ENCODE measurements around the gene MLIP. TPM values are rescaled to one million over a fixed set of nuclear protein-coding genes. Genes with fewer than 3 reads are reported as not detected.

Gene MLIP
- total RNA-seq, 4 donors from 2014 or later = 0.64 to 4.0 TPM; not detected in 2

DNA sequence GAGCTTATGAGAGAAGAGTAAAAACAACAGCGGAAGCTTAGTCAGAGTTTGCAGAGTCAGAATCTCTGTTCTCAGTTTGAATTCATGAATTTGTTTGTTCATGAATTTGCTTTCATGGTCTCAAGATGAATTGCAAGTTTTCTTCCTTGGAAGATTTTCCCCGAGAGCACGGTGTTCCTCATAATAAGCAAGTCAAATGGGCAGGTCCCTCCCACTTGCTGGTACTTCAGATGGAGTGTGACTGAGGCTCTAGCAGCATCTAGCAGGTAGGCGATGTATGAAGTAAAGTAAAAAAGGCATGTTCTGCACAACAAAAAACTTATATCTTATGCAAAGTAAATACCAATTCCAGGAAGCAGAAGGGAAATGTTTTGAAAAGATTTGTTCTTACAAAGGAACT, 15.5 kb upstream of the MLIP start:
- no peak for TF ChIP-seq POLR2A (IDR thresholded peaks at IDR 0.05)
- TF ChIP-seq, protein P1, sequence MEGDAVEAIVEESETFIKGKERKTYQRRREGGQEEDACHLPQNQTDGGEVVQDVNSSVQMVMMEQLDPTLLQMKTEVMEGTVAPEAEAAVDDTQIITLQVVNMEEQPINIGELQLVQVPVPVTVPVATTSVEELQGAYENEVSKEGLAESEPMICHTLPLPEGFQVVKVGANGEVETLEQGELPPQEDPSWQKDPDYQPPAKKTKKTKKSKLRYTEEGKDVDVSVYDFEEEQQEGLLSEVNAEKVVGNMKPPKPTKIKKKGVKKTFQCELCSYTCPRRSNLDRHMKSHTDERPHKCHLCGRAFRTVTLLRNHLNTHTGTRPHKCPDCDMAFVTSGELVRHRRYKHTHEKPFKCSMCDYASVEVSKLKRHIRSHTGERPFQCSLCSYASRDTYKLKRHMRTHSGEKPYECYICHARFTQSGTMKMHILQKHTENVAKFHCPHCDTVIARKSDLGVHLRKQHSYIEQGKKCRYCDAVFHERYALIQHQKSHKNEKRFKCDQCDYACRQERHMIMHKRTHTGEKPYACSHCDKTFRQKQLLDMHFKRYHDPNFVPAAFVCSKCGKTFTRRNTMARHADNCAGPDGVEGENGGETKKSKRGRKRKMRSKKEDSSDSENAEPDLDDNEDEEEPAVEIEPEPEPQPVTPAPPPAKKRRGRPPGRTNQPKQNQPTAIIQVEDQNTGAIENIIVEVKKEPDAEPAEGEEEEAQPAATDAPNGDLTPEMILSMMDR (IDR thresholded peaks at IDR 0.05) = no peak
- no peak for TF ChIP-seq EP300 (IDR thresholded peaks at IDR 0.05; ENCODE audit: low read depth)
- TF ChIP-seq POLR2AphosphoS5 (IDR thresholded peaks at IDR 0.05) = no peak
- in situ Hi-C loops (cut with MboI; ENCODE audit: low pct_ligation_motif_present in 1 of 4, low pct_unique_long_range_greater_than_20kb in 1 of 4, low sequenced_read_pairs in 3 of 4) = no loop called here
- 88 to 91% methylated on average over 4 of the region's 4 CpGs for WGBS, 2 donors (ENCODE audit: low coverage in 1 of 2)
- H3K9me3 ChIP-seq = no peaks in the 10 kb centered on the region
- no peak overlapping the region for H3K27ac ChIP-seq
- H3K27me3 ChIP-seq = no peaks in the 10 kb centered on the region
- intact Hi-C loops (cut with DNase I; ENCODE audit: low total_unique reads) = no loop called here
- DNase-seq = no peak
- H3K4me3 ChIP-seq = no peak overlapping the region
- H3K4me1 ChIP-seq = no peaks in the 10 kb centered on the region
- H3K36me3 ChIP-seq = no peaks in the 10 kb centered on the region

- in situ Hi-C loops (cut with MboI; ENCODE audit: low pct_ligation_motif_present in 1 of 4, low pct_unique_long_range_greater_than_20kb in 1 of 4, low sequenced_read_pairs in 3 of 4) (no loop called here), intact Hi-C loops (cut with DNase I; ENCODE audit: low total_unique reads) (no loop called here)
- Histone ChIP-seq H3K4me1 (no peaks in the 10 kb centered on the region), H3K4me3 (no peak overlapping the region), H3K27me3 (no peaks in the 10 kb centered on the region), H3K9me3 (no peaks in the 10 kb centered on the region), H3K36me3 (no peaks in the 10 kb centered on the region), H3K27ac (no peak overlapping the region)
- 96 to 99% methylated on average over 3 of the region's 3 CpGs for whole genome bisulfite sequencing, 2 donors (ENCODE audit: low coverage in 1 of 2)
- TF ChIP-seq POLR2A (IDR thresholded peaks at IDR 0.05) (no peak), POLR2AphosphoS5 (IDR thresholded peaks at IDR 0.05) (no peak), EP300 (IDR thresholded peaks at IDR 0.05; ENCODE audit: low read depth) (no peak)
- TF ChIP-seq, protein P1 (IDR thresholded peaks at IDR 0.05) = no peak
- no peak for DNase-seq
Observed at GRCh38 chr6:54096811-54097210, 14.4 kb upstream of the MLIP start.

DNA sequence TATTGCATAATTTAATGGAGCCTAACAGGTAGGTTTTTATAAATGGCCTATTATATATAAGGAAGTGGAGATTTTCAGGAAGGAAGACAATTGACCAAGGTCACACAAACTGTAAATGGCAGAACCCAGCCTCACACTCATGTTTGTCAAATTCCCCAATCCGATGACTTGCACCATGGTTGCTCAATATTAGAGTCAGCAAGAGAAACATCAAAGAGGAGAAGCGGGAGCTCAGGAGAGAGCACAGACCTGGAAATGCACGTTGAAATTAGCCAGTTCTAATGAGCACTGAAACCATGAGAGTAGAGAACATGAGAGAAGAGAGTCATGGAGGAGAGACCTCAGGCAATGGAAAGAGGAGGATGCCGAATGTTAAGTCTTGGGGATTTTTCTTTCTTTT, 13.5 kb upstream of the MLIP start:
- 60 to 66% methylated on average over 4 of the region's 4 CpGs for WGBS, 2 donors (ENCODE audit: low coverage in 1 of 2)
- intact Hi-C loops (cut with DNase I; ENCODE audit: low total_unique reads) = no loop called here
- no peaks in the 10 kb centered on the region for H3K9me3 ChIP-seq
- in situ Hi-C loops (cut with MboI; ENCODE audit: low pct_ligation_motif_present in 1 of 4, low pct_unique_long_range_greater_than_20kb in 1 of 4, low sequenced_read_pairs in 3 of 4) = no loop called here
- no peak overlapping the region for H3K27ac ChIP-seq
- no peaks in the 10 kb centered on the region for H3K4me1 ChIP-seq
- no peak for DNase-seq
- no peak overlapping the region for H3K4me3 ChIP-seq
- H3K27me3 ChIP-seq = no peaks in the 10 kb centered on the region
- TF ChIP-seq EP300 (IDR thresholded peaks at IDR 0.05; ENCODE audit: low read depth) (no peak), POLR2AphosphoS5 (IDR thresholded peaks at IDR 0.05) (no peak), POLR2A (IDR thresholded peaks at IDR 0.05) (no peak)
- TF ChIP-seq, protein P1 (IDR thresholded peaks at IDR 0.05) = no peak
- no peaks in the 10 kb centered on the region for H3K36me3 ChIP-seq

GRCh38 chr6:54098450-54099044, 12.7 kb upstream of the MLIP start:
- in situ Hi-C loops (cut with MboI; ENCODE audit: low pct_ligation_motif_present in 1 of 4, low pct_unique_long_range_greater_than_20kb in 1 of 4, low sequenced_read_pairs in 3 of 4) = no loop called here
- Histone ChIP-seq H3K4me3 (no peak overlapping the region), H3K36me3 (no peaks in the 10 kb centered on the region), H3K9me3 (no peaks in the 10 kb centered on the region), H3K27ac (no peak overlapping the region), H3K4me1 (no peaks in the 10 kb centered on the region), H3K27me3 (no peaks in the 10 kb centered on the region)
- WGBS, 2 donors (ENCODE audit: low coverage in 1 of 2) = 76 to 83% methylated on average over 5 to 6 of the region's 6 CpGs
- no peak for DNase-seq
- intact Hi-C loops (cut with DNase I; ENCODE audit: low total_unique reads) = no loop called here
- no peak for TF ChIP-seq EP300 (IDR thresholded peaks at IDR 0.05; ENCODE audit: low read depth)

DNA sequence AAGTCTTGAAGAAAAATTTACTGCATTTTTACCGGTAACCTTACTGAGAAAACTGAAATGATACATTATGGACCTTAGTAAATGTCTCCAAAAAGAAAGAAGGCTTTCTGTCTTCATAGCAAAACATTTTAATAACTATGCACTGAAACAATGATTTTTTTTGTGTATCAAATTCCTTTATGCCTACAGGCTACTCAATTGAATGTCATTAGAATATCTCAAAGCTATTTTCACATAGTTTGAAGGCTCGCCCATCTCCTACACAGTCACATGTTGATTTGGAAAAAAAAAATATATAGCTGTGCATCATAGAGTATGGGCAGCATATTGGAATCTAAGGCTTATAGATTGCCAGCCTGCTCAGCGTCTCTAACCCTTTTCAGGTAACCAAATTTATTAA, 12.0 kb upstream of the MLIP start:
- 73 to 82% methylated on average over 3 of the region's 3 CpGs for WGBS, 2 donors (ENCODE audit: low coverage in 1 of 2)
- no peaks in the 10 kb centered on the region for H3K9me3 ChIP-seq

More for the DNA sequence above, 12.0 kb upstream of the MLIP start:
- no peak overlapping the region for H3K4me3 ChIP-seq
- no peak overlapping the region for H3K27ac ChIP-seq
- DNase-seq = no peak
- no peaks in the 10 kb centered on the region for H3K4me1 ChIP-seq
- in situ Hi-C loops (cut with MboI; ENCODE audit: low pct_ligation_motif_present in 1 of 4, low pct_unique_long_range_greater_than_20kb in 1 of 4, low sequenced_read_pairs in 3 of 4) = no loop called here
- TF ChIP-seq, protein P1 (IDR thresholded peaks at IDR 0.05) = no peak
- TF ChIP-seq POLR2A (IDR thresholded peaks at IDR 0.05) = no peak
- TF ChIP-seq POLR2AphosphoS5 (IDR thresholded peaks at IDR 0.05) = no peak
- TF ChIP-seq EP300 (IDR thresholded peaks at IDR 0.05; ENCODE audit: low read depth) = no peak
- H3K36me3 ChIP-seq = no peaks in the 10 kb centered on the region
- H3K27me3 ChIP-seq = no peaks in the 10 kb centered on the region
- intact Hi-C loops (cut with DNase I; ENCODE audit: low total_unique reads) = no loop called here
